ENCODE results near the gene CACTIN. TPM values are rescaled to one million over a fixed set of nuclear protein-coding genes. Genes with fewer than 3 reads are reported as not detected.

The CACTIN gene
- polyA plus RNA-seq, 3 donors from 2014 or later, result 1.4 to 18.0 (median 5.6) TPM

DNA sequence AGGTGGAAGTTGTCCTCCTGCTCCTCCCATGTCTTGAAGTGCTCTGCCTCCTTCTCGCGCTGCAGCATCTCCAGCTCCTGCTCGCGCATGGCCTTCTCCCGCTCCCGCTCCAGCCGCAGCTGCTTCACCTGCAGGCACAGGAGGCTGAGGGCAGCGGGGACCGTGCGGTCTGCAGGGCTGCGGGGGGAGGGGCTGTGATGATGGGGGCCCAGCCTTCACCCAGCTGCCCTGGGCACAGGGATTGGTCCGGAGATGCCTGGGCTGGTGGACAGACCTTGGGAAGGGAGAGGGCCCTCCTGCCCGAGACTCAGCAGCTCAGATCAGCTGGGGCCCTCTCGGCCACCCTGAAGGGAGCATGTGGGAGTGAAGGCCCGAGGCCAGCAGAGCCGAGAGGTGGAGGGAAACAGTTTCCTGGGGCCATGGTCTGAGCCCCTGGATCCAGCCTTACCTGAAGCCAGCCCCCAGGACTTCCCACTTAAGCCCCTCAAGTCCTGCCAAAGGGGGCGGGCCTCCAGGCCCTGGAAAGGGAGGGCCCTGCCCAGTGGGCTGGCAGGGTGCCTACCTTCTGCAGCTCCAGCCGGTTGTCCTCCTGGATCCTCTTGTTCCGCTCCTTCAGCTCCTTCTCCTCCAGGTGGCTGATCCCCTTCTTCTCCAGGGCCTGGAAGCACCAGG, 6.3 kb downstream of the CACTIN start:
- H3K27me3 Mint-ChIP-seq (ENCODE audit: low read depth in 3 of 3), result peaks cover 0 to 3% (median 1%) of the 10 kb centered on the region in 3 donors
- H3K36me3 Mint-ChIP-seq, result no peaks in the 10 kb centered on the region
- H3K4me3 Mint-ChIP-seq, result no peak overlapping the region
- H3K9me3 Mint-ChIP-seq, result no peaks in the 10 kb centered on the region
- no peak for DNase-seq
- no peak overlapping the region for H3K27ac Mint-ChIP-seq
- peaks cover 11 to 15% of the 10 kb centered on the region in 2 donors for H3K4me1 Mint-ChIP-seq

- no peak overlapping the region for H3K27ac Mint-ChIP-seq
- no peak for DNase-seq
- no peaks in the 10 kb centered on the region for H3K9me3 Mint-ChIP-seq
- peaks cover 0 to 2% (median 1%) of the 10 kb centered on the region in 3 donors for H3K27me3 Mint-ChIP-seq (ENCODE audit: low read depth in 3 of 3)
- peaks cover 7 to 8% of the 10 kb centered on the region in 2 donors for H3K4me1 Mint-ChIP-seq
- H3K36me3 Mint-ChIP-seq, result no peaks in the 10 kb centered on the region
- H3K4me3 Mint-ChIP-seq, result no peak overlapping the region
Measured at GRCh38 chr19:3619631-3620012, 7.0 kb downstream of the CACTIN start.

GRCh38 chr19:3618811-3619630, 7.6 kb downstream of the CACTIN start:
- Mint-ChIP-seq H3K27ac (no peak overlapping the region), H3K27me3 (ENCODE audit: low read depth in 3 of 3) (no peaks in the 10 kb centered on the region), H3K4me1 (peaks cover under 1 to 2% of the 10 kb centered on the region in 2 donors), H3K4me3 (no peak overlapping the region), H3K9me3 (no peaks in the 10 kb centered on the region), H3K36me3 (no peaks in the 10 kb centered on the region)
- DNase-seq, result no peak

- Mint-ChIP-seq H3K9me3 (no peaks in the 10 kb centered on the region), H3K27me3 (ENCODE audit: low read depth in 3 of 3) (no peaks in the 10 kb centered on the region), H3K36me3 (no peaks in the 10 kb centered on the region), H3K27ac (no peak overlapping the region), H3K4me1 (no peaks in the 10 kb centered on the region), H3K4me3 (no peak overlapping the region)
- peak; percentile 46 to 56 (median 50) for DNase-seq
Measured at GRCh38 chr19:3618144-3618810, 8.3 kb downstream of the CACTIN start.

- H3K27ac Mint-ChIP-seq, result no peak overlapping the region
- no peaks in the 10 kb centered on the region for H3K27me3 Mint-ChIP-seq (ENCODE audit: low read depth in 3 of 3)
- no peaks in the 10 kb centered on the region for H3K36me3 Mint-ChIP-seq
- H3K9me3 Mint-ChIP-seq, result no peaks in the 10 kb centered on the region
- DNase-seq, result no peak
- no peak overlapping the region for H3K4me3 Mint-ChIP-seq
- no peaks in the 10 kb centered on the region for H3K4me1 Mint-ChIP-seq
Measured at GRCh38 chr19:3617463-3617862, 9.1 kb downstream of the CACTIN start.

DNA sequence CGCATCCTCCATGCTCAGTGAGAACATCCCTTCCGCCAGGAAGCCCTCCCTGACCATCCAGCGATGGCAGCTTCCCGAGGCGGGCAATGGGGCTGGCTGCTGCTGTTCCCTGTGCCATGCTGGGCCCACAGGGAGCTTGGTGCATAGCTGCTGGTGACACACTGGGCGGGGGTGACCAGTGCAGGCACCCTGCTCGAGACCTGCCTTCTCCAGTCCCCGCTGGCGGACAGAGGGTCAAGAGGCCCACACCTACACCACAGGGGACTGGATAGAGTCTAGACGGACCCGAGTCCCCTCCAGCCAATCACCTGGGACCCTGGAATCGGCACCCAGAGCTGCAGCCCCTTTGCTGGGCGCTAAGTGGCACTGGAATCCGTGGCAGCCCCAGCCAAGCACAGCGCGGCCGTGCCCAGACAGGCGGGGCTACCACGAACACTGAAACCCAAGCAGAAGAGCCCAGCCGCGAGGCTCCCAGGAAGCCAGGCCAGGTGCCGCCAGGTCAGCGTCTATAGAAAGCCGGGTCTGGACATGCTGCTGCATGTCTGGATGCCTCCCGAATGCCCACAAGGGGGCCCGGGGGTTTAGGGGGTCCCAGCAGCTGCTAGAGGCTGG, 11.0 kb downstream of the CACTIN start:
- no peaks in the 10 kb centered on the region for H3K9me3 Mint-ChIP-seq
- no peaks in the 10 kb centered on the region for H3K27me3 Mint-ChIP-seq (ENCODE audit: low read depth in 3 of 3)
- H3K36me3 Mint-ChIP-seq, result peaks cover 0 to 5% (median 0%) of the 10 kb centered on the region in 3 donors
- H3K4me1 Mint-ChIP-seq, result no peaks in the 10 kb centered on the region
- no peak overlapping the region for H3K27ac Mint-ChIP-seq
- DNase-seq, result no peak
- H3K4me3 Mint-ChIP-seq, result no peak overlapping the region

GRCh38 chr19:3614858-3615505, 11.6 kb downstream of the CACTIN start:
- no peak for DNase-seq
- H3K27ac Mint-ChIP-seq, result no peak overlapping the region
- H3K9me3 Mint-ChIP-seq, result no peaks in the 10 kb centered on the region
- no peak overlapping the region for H3K4me3 Mint-ChIP-seq
- no peaks in the 10 kb centered on the region for H3K27me3 Mint-ChIP-seq (ENCODE audit: low read depth in 3 of 3)
- H3K36me3 Mint-ChIP-seq, result peaks cover 0 to 5% (median 0%) of the 10 kb centered on the region in 3 donors
- H3K4me1 Mint-ChIP-seq, result peaks cover 0 to 1% of the 10 kb centered on the region in 2 donors

GRCh38 chr19:3613818-3614661, 12.6 kb downstream of the CACTIN start:
- Mint-ChIP-seq H3K9me3 (no peaks in the 10 kb centered on the region), H3K27me3 (ENCODE audit: low read depth in 3 of 3) (no peaks in the 10 kb centered on the region), H3K27ac (no peak overlapping the region), H3K36me3 (peaks cover 0 to 5% (median 0%) of the 10 kb centered on the region in 3 donors), H3K4me1 (peaks cover 0 to 6% of the 10 kb centered on the region in 2 donors), H3K4me3 (no peak overlapping the region)
- DNase-seq, result no peak

GRCh38 chr19:3612901-3613741, 13.5 kb downstream of the CACTIN start:
- no peaks in the 10 kb centered on the region for H3K27me3 Mint-ChIP-seq (ENCODE audit: low read depth in 3 of 3)
- no peak overlapping the region for H3K27ac Mint-ChIP-seq
- no peaks in the 10 kb centered on the region for H3K9me3 Mint-ChIP-seq
- no peak overlapping the region for H3K4me3 Mint-ChIP-seq
- peaks cover 4 to 11% of the 10 kb centered on the region in 2 donors for H3K4me1 Mint-ChIP-seq
- DNase-seq, result no peak
- H3K36me3 Mint-ChIP-seq, result peaks cover 0 to 5% (median 0%) of the 10 kb centered on the region in 3 donors

- Mint-ChIP-seq H3K27me3 (ENCODE audit: low read depth in 3 of 3) (no peaks in the 10 kb centered on the region), H3K27ac (no peak overlapping the region), H3K36me3 (peaks cover 0 to 5% (median 0%) of the 10 kb centered on the region in 3 donors), H3K9me3 (no peaks in the 10 kb centered on the region), H3K4me1 (peaks cover 12 to 19% of the 10 kb centered on the region in 2 donors), H3K4me3 (no peak overlapping the region)
- no peak for DNase-seq
Measured at GRCh38 chr19:3612330-3612729, 14.3 kb downstream of the CACTIN start.

DNA sequence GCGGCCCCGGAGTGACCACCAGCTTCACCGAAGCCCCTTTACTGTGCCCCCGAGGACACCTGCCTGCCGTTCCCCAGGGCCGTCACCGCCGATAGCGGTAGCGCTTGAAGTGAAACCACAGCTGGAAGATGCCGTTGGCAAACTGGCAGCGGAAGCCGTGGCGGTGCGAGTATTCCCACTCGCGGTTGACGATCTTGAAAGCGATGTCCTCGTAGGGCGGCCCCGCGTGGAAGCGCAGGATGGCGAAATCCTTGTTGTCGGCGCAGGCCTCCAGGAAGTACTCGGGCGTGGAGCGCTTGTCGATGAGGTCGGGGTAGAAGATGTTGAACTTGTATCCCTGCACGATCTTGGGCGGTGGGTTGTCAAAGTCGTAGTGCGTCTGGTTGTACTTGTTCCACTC, 14.7 kb downstream of the CACTIN start:
- Mint-ChIP-seq H3K4me1 (peaks cover 16 to 22% of the 10 kb centered on the region in 2 donors), H3K27me3 (ENCODE audit: low read depth in 3 of 3) (no peaks in the 10 kb centered on the region), H3K4me3 (no peak overlapping the region), H3K9me3 (no peaks in the 10 kb centered on the region), H3K36me3 (peaks cover 0 to 5% (median 0%) of the 10 kb centered on the region in 3 donors), H3K27ac (no peak overlapping the region)
- DNase-seq, result no peak
